Measurements from ENCODE around the gene TP53TG5. TPM values are rescaled to one million over a fixed set of nuclear protein-coding genes. Genes with fewer than 3 reads are reported as not detected.
A peak's percentile ranks its signal among the peaks of the same experiment; 100 is the strongest.

Gene TP53TG5
- total RNA-seq, 1 donor from 2014 or later: 0.80 TPM

DNA sequence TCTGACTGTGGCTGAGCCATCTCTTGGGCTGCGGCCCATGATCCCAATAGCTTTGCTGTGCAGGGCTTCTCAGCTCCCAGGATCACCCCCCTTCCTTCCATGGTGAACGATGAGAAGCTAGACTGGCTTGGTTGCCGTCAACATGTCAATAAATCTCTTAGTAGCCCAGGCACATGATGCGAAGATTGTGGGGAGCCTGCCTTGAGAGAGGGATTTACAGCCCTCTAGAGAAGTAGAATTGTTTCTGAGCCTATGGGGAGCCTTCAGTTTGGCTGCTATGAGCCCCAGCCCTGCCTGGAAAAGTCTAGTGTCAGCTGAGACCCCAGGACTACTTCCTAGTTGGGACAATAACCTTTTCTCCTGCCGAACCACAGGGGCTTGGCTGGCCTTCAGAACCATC, 34.5 kb upstream of the TP53TG5 start:
- intact Hi-C loops (cut with micrococcal nuclease): no loop called here
- Histone ChIP-seq H3K36me3 (peaks cover 35% of the 10 kb centered on the region), H3K27me3 (ENCODE audit: low read depth) (no peaks in the 10 kb centered on the region), H3K4me1 (peaks cover 68% of the 10 kb centered on the region), H3K27ac (replicated peaks) (peak overlapping the region; percentile 100), H3K9me3 (replicated peaks) (no peaks in the 10 kb centered on the region), H3K4me3 (no peak overlapping the region)
- TF ChIP-seq, protein P1, sequence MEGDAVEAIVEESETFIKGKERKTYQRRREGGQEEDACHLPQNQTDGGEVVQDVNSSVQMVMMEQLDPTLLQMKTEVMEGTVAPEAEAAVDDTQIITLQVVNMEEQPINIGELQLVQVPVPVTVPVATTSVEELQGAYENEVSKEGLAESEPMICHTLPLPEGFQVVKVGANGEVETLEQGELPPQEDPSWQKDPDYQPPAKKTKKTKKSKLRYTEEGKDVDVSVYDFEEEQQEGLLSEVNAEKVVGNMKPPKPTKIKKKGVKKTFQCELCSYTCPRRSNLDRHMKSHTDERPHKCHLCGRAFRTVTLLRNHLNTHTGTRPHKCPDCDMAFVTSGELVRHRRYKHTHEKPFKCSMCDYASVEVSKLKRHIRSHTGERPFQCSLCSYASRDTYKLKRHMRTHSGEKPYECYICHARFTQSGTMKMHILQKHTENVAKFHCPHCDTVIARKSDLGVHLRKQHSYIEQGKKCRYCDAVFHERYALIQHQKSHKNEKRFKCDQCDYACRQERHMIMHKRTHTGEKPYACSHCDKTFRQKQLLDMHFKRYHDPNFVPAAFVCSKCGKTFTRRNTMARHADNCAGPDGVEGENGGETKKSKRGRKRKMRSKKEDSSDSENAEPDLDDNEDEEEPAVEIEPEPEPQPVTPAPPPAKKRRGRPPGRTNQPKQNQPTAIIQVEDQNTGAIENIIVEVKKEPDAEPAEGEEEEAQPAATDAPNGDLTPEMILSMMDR (IDR thresholded peaks at IDR 0.05; ENCODE audit: borderline replicate concordance): no peak
- DNase-seq: no peak

DNA sequence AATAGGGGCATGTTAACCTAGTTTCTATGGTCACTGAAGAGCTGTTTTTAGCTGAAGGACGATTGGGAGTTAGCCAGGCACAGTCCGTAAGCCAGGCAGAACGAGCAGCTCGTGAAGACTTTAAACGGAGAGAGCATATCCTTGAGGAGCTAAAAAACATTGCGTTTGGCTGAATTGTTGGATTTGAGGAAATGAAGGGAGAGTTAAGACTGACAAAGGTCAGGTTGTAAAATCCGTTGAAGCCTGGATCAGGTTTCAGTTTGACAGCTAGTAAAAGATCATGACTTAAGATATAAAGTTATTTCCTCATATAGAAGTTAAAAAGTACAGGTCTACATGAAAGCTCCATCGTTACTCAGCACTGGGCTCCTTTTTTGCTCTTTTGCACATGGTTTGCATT, 32.8 kb upstream of the TP53TG5 start:
- Histone ChIP-seq H3K36me3 (peaks cover 35% of the 10 kb centered on the region), H3K9me3 (replicated peaks) (no peaks in the 10 kb centered on the region), H3K4me3 (peak overlapping the region; percentile 98), H3K27ac (replicated peaks) (peak overlapping the region; percentile 100), H3K4me1 (peaks cover 69% of the 10 kb centered on the region), H3K27me3 (ENCODE audit: low read depth) (no peaks in the 10 kb centered on the region)
- intact Hi-C loops (cut with micrococcal nuclease): no loop called here
- no peak for DNase-seq
- TF ChIP-seq, protein P1 (IDR thresholded peaks at IDR 0.05; ENCODE audit: borderline replicate concordance): no peak

DNA sequence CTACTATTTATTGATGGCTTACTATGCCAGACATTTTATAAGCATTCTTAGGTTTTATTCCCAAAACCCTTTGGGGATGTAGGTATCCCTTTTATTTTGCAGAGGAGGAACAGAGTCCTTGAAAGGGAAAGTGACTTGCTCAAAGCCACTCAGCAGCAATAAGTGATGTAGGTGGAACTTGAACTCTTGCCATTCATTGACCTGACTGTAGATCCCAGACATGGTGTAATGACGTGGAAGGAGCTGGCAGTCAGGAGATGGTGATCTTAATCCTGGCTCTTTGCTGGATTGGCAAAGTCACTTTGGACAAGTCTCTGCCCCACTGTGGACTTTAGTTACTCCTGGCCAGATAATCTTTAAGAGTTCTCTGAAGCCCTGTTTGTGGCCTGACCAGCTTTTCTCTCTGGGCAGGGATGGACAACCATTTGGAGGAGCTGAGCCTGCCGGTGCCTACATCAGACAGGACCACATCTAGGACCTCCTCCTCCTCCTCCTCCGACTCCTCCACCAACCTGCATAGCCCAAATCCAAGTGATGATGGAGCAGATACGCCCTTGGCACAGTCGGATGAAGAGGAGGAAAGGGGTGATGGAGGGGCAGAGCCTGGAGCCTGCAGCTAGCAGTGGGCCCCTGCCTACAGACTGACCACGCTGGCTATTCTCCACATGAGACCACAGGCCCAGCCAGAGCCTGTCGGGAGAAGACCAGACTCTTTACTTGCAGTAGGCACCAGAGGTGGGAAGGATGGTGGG, 31.6 kb upstream of the TP53TG5 start:
- intact Hi-C loops (cut with micrococcal nuclease): no loop called here
- Histone ChIP-seq H3K27ac (replicated peaks) (peak overlapping the region; percentile 100), H3K36me3 (peaks cover 35% of the 10 kb centered on the region), H3K27me3 (ENCODE audit: low read depth) (no peaks in the 10 kb centered on the region), H3K4me1 (peaks cover 68% of the 10 kb centered on the region), H3K9me3 (replicated peaks) (no peaks in the 10 kb centered on the region), H3K4me3 (peak overlapping the region; percentile 98)
- no peak for DNase-seq
- TF ChIP-seq, protein P1 (IDR thresholded peaks at IDR 0.05; ENCODE audit: borderline replicate concordance): no peak

DNA sequence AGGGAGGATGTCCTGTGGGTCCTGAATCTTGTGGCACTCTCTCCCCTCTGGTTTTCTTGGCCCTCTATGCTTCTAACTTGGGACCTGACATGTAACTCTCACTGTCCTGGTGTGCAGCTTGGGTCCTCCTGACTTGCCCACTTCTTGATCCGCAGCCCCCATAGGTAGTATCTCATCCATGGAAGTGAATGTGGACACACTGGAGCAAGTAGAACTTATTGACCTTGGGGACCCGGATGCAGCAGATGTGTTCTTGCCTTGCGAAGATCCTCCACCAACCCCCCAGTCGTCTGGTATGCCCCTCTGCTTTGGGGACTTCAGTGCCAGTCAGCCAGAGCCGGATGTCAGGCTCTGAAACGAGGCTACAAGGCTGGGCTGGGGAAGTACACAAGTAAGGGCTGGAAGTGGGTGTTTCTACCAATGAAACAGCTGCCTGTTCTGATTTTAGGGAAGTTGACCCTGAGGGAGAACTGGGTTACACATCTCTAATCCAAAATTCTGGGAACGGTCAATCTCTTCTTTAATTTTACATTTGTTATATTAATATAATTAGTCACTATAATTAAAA, 30.6 kb upstream of the TP53TG5 start:
- TF ChIP-seq, protein P1 (IDR thresholded peaks at IDR 0.05; ENCODE audit: borderline replicate concordance): no peak
- H3K27me3 ChIP-seq (ENCODE audit: low read depth): no peaks in the 10 kb centered on the region
- no peaks in the 10 kb centered on the region for H3K9me3 ChIP-seq (replicated peaks)
- H3K27ac ChIP-seq (replicated peaks): peak overlapping the region; percentile 100
- peaks cover 68% of the 10 kb centered on the region for H3K4me1 ChIP-seq
- peaks cover 35% of the 10 kb centered on the region for H3K36me3 ChIP-seq
- intact Hi-C loops (cut with micrococcal nuclease): no loop called here
- DNase-seq: no peak
- peak overlapping the region; percentile 98 for H3K4me3 ChIP-seq

DNA sequence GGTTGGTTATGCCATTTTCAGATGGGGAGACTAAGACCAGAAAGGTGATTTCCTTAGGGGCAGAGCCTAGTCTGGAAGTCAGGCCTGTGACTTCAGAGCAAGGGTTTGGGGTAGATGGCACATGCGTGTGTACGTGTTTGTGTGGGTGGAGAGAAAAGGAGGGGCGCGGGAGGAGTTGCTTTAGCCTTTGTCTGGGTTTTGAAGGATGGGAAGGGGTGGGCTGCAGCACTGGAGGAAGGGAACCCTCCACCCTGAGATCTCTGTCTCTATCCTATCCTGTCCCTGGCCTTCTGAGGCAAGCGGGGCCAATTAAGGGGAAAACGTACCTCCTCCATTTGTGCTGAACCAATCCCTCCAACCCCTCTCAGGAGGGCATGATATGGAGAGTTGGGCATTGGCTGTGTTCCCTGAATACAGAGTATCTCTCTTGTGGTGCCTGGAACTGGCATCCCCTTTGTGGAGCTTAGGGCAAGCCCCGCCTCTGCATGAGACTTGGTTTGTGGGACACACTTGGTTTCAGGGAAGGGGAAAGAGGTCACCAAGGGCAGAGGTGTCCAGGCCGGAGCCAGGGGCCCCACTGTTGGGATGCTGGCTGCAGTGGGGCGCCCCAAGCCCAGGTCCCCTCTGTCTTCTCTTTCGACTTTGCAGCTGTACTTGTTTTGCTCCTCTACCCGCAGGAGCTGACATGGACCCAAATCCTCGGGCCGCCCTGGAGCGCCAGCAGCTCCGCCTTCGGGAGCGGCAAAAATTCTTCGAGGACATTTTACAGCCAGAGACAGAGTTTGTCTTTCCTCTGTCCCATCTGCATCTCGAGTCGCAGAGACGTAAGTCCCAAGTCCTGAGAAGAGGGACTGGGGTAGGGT, 29.9 kb upstream of the TP53TG5 start, which contains the start of gene DBNDD2:
Gene DBNDD2 (plus strand): TSS at position 507 of the 863 bp plus-strand sequence. CDS start 179 bp downstream, at position 686.
- H3K27ac ChIP-seq (replicated peaks): peak within 1 kb of the TSS; percentile 100
- H3K4me3 ChIP-seq: peak within 1 kb of the TSS; percentile 98
- DNase-seq: peak; percentile 54
- TF ChIP-seq, protein P1 (IDR thresholded peaks at IDR 0.05; ENCODE audit: borderline replicate concordance): no peak
- no peaks in the 10 kb centered on the region for H3K9me3 ChIP-seq (replicated peaks)
- H3K27me3 ChIP-seq (ENCODE audit: low read depth): no peaks in the 10 kb centered on the region
- intact Hi-C loops (cut with micrococcal nuclease): no loop called here
- peaks cover 68% of the 10 kb centered on the region for H3K4me1 ChIP-seq
- H3K36me3 ChIP-seq: peaks cover 35% of the 10 kb centered on the region

All from left ventricle myocardium inferior (tissue), 1 donor.